IMR-90 (cell line): ENCODE measurements around the gene UBXN11. TPM values are rescaled to one million over a fixed set of nuclear protein-coding genes. Genes with fewer than 3 reads are reported as not detected.

ENCODE experiments used
- ATAC-seq: fragments of 200-7000 bp; cut with Tn5 transposase; 2 replicates; pipeline ENCODE4 v1.9.1; 2020; ENCODE audit warnings: low read depth, mild to moderate bottlenecking, moderate library complexity
- BruUV-seq: library from RNA; stranded (reverse); fragments of 400-500 nt; replicated peaks from 2 replicates; lab custom pipeline; 2021; lab: Mats Ljungman, UMichigan
- CTCF ChIA-PET: fragments of 300-600 bp; formaldehyde crosslinking; extraction: SDS; loops from one replicate; lab custom pipeline; 2021; ENCODE audit warnings: antibody characterized with exemption; lab: Yijun Ruan, JAX
- POLR2A ChIA-PET: fragments of 300-600 bp; sonication (Branson Sonifier 250); formaldehyde crosslinking; loops from one replicate; lab custom pipeline; 2022; ENCODE audit warnings: antibody characterized with exemption; ENCODE audit not compliant: unreplicated experiment; lab: Charles Lee
- DNase-seq: peaks from one replicate; pipeline ENCODE4 v3.0.0; 2013
- H2AFZ ChIP-seq: replicated peaks from 2 replicates; pipeline ENCODE3; 2013; ENCODE audit warnings: low read length, mild to moderate bottlenecking; ENCODE audit not compliant: poor library complexity
- H2AK5ac ChIP-seq: 2 replicates; pipeline ENCODE4 v1.6.1; 2013; ENCODE audit warnings: low read depth, low read length, inconsistent platforms
- H2AK9ac ChIP-seq: replicated peaks from 2 replicates; pipeline ENCODE3; 2013; ENCODE audit warnings: mild to moderate bottlenecking, low read depth, low read length, moderate library complexity; ENCODE audit not compliant: poor library complexity
- H2BK120ac ChIP-seq: 2 replicates; pipeline ENCODE4 v1.6.1; 2013; ENCODE audit warnings: low read depth, low read length, inconsistent platforms
- H2BK15ac ChIP-seq: 3 replicates; pipeline ENCODE4 v1.6.1; 2013; ENCODE audit warnings: low read depth, low read length, inconsistent platforms
- H2BK20ac ChIP-seq: 2 replicates; pipeline ENCODE4 v1.6.1; 2013; ENCODE audit warnings: low read depth, mild to moderate bottlenecking, inconsistent platforms, low read length, moderate library complexity
- H2BK5ac ChIP-seq: 2 replicates; pipeline ENCODE4 v1.6.1; 2013; ENCODE audit warnings: mild to moderate bottlenecking, low read depth, low read length, inconsistent platforms; ENCODE audit not compliant: poor library complexity, severe bottlenecking
- H3K14ac ChIP-seq: replicated peaks from 2 replicates; pipeline ENCODE4 v1.6.1; 2013; ENCODE audit warnings: low read depth, low read length, inconsistent platforms
- H3K18ac ChIP-seq: 2 replicates; pipeline ENCODE4 v1.6.1; 2013; ENCODE audit warnings: low read depth, low read length, control low read depth
- H3K23ac ChIP-seq: 2 replicates; pipeline ENCODE4 v1.6.1; 2013; ENCODE audit warnings: low read depth, low read length, inconsistent platforms
- H3K27ac ChIP-seq: 2 replicates; pipeline ENCODE4 v1.5.1; 2013; ENCODE audit warnings: mild to moderate bottlenecking, control low read depth, low read length; ENCODE audit not compliant: insufficient read depth
- H3K27me3 ChIP-seq: 2 replicates; pipeline ENCODE4 v1.6.1; 2013; ENCODE audit warnings: low read length; ENCODE audit not compliant: control insufficient read depth, insufficient read depth
- H3K36me3 ChIP-seq: 2 replicates; pipeline ENCODE4 v1.6.1; 2013; ENCODE audit warnings: low read length, mixed read lengths; ENCODE audit not compliant: control insufficient read depth, insufficient read depth
- H3K4ac ChIP-seq: 2 replicates; pipeline ENCODE4 v1.6.1; 2013; ENCODE audit warnings: low read depth, low read length, inconsistent platforms
- H3K4me1 ChIP-seq: 2 replicates; pipeline ENCODE4 v1.6.1; 2013; ENCODE audit warnings: low read length, mixed read lengths; ENCODE audit not compliant: control insufficient read depth, insufficient read depth
- H3K4me2 ChIP-seq: 2 replicates; pipeline ENCODE4 v1.6.1; 2013; ENCODE audit warnings: low read depth, mild to moderate bottlenecking, control low read depth, low read length, moderate library complexity
- H3K4me3 ChIP-seq: 2 replicates; pipeline ENCODE4 v1.5.1; 2013; ENCODE audit warnings: low read depth, mild to moderate bottlenecking, control low read depth, low read length, moderate library complexity; ENCODE audit not compliant: insufficient read depth
- H3K56ac ChIP-seq: 2 replicates; pipeline ENCODE4 v1.6.1; 2013; ENCODE audit warnings: low read length, inconsistent platforms; ENCODE audit not compliant: insufficient read depth; ENCODE audit errors: extremely low read depth
- H3K79me1 ChIP-seq, 2 experiments: 2 replicates each; pipeline ENCODE4 v1.6.1; 2013; ENCODE audit warnings: low read length in 2 of 2, inconsistent platforms in 1 of 2, low read depth in 1 of 2
- H3K9ac ChIP-seq: 2 replicates; pipeline ENCODE4 v1.6.1; 2013; ENCODE audit warnings: low read depth, low read length, control low read depth
- H3K9me1 ChIP-seq: 2 replicates; pipeline ENCODE4 v1.6.1; 2013; ENCODE audit warnings: low read length, inconsistent platforms; ENCODE audit not compliant: insufficient read depth
- H3K9me3 ChIP-seq: 2 replicates; pipeline ENCODE4 v1.6.1; 2013; ENCODE audit warnings: low read length; ENCODE audit not compliant: control insufficient read depth, insufficient read depth
- H4K20me1 ChIP-seq: 2 replicates; pipeline ENCODE4 v1.6.1; 2013; ENCODE audit warnings: low read length, inconsistent platforms; ENCODE audit not compliant: insufficient read depth
- H4K5ac ChIP-seq: 2 replicates; pipeline ENCODE4 v1.6.1; 2013; ENCODE audit warnings: mild to moderate bottlenecking, low read depth, low read length, control low read depth
- H4K8ac ChIP-seq, 2 experiments: 2 replicates each; pipeline ENCODE4 v1.6.1; 2013; ENCODE audit warnings: low read depth in 2 of 2, low read length in 2 of 2, control low read depth in 1 of 2, inconsistent platforms in 1 of 2
- H4K91ac ChIP-seq: 2 replicates; pipeline ENCODE4 v1.6.1; 2013; ENCODE audit warnings: low read depth, low read length, inconsistent platforms; ENCODE audit not compliant: insufficient read depth
- BHLHE40 ChIP-seq: fragments of 150-350 bp; IDR thresholded peaks from 2 replicates; pipeline ENCODE4 v1.6.1; 2016; ENCODE audit warnings: mild to moderate bottlenecking, low read depth, low read length
- CEBPB ChIP-seq: IDR thresholded peaks from 2 replicates; pipeline ENCODE4 v1.6.1; 2012; ENCODE audit warnings: low read depth, low read length, improper control_type of control experiment
- CHD1 ChIP-seq: IDR thresholded peaks from 2 replicates; pipeline ENCODE4 v1.6.1; 2012; ENCODE audit warnings: low read depth, low read length, improper control_type of control experiment
- MAFK ChIP-seq: IDR thresholded peaks from 2 replicates; pipeline ENCODE4 v1.6.1; 2012; ENCODE audit warnings: low read depth, low read length, improper control_type of control experiment
- MAZ ChIP-seq: IDR thresholded peaks from 2 replicates; pipeline ENCODE4 v1.6.1; 2012; ENCODE audit warnings: low read depth, mild to moderate bottlenecking, low read length, improper control_type of control experiment, moderate library complexity, borderline replicate concordance
- MXI1 ChIP-seq: IDR thresholded peaks from 2 replicates; pipeline ENCODE4 v1.6.1; 2012; ENCODE audit warnings: low read depth, mild to moderate bottlenecking, low read length, moderate library complexity, borderline replicate concordance
- NFE2L2 ChIP-seq: fragments of 150-350 bp; IDR thresholded peaks from 2 replicates; pipeline ENCODE4 v1.6.1; 2016; ENCODE audit warnings: low read depth, mild to moderate bottlenecking, low read length
- RAD21 ChIP-seq: IDR thresholded peaks from 2 replicates; pipeline ENCODE4 v1.6.1; 2012; ENCODE audit warnings: low read length, improper control_type of control experiment
- RCOR1 ChIP-seq: IDR thresholded peaks from 2 replicates; pipeline ENCODE4 v1.6.1; 2012; ENCODE audit warnings: mild to moderate bottlenecking, low read length, improper control_type of control experiment; ENCODE audit not compliant: insufficient replicate concordance
- SMC3 ChIP-seq: fragments of 150-350 bp; IDR thresholded peaks from 2 replicates; pipeline ENCODE4 v1.6.1; 2016; ENCODE audit warnings: low read depth, mild to moderate bottlenecking, antibody characterized with exemption, low read length, moderate library complexity
- whole genome bisulfite sequencing, 2 experiments: methylation state at CpG; one replicate each; pipeline versions ENCODE4 v1.1.5 to v1.1.7; 2013; ENCODE audit warnings: missing lambda C conversion rate in 2 of 2; ENCODE audit not compliant: insufficient read length in 1 of 2; ENCODE audit errors: extremely low coverage in 2 of 2; 5-methylcytosine and 5-hydroxymethylcytosine counted together
- dilution Hi-C: fragments of 300-500 bp; cut with HindIII; formaldehyde crosslinking; loops from one replicate; pipeline ENCODE4 v1.14.3; 2018; ENCODE audit warnings: low sequenced_read_pairs; ENCODE audit not compliant: unreplicated experiment
- in situ Hi-C: fragments of 300-500 bp; cut with MboI; formaldehyde crosslinking; loops from 3 replicates; pipeline ENCODE4 v1.14.3; 2019; ENCODE audit warnings: low sequenced_read_pairs, inconsistent platforms, mixed read lengths
- intact Hi-C: fragments of 100-400 bp; cut with micrococcal nuclease; formaldehyde crosslinking; loops from 2 replicates; pipeline ENCODE4 v1.10.0; 2022
- polyA plus RNA-seq, 3 experiments: library from polyadenylated mRNA; depleted of rRNA; stranded (reverse); fragments of >200 nt; gene quantifications; 2 replicates each; pipeline ENCODE4 v1.2.3, GENCODE V29; 2012; ENCODE audit warnings: low replicate concordance in 1 of 3
- total RNA-seq: library from RNA; depleted of rRNA; stranded (reverse); fragments of >200 nt; gene quantifications from 2 replicates; pipeline ENCODE4 v1.2.3, GENCODE V29; 2012
- TF ChIP-seq, protein P1 (sequence below): conservative IDR thresholded peaks from 2 replicates; pipeline ENCODE4 v1.5.1; 2012; ENCODE audit warnings: mild to moderate bottlenecking, low read depth, low read length, improper control_type of control experiment
- TF ChIP-seq, protein P2 (sequence below): fragments of 150-350 bp; IDR thresholded peaks from 2 replicates; pipeline ENCODE4 v1.6.1; 2017; ENCODE audit warnings: mild to moderate bottlenecking, antibody characterized with exemption, low read length, low read depth

UBXN11 gene
- total and polyA plus RNA-seq, 2 of the 4 experiments (the other 2 are of a cell fraction): 5.2 to 17.0 TPM

DNA sequence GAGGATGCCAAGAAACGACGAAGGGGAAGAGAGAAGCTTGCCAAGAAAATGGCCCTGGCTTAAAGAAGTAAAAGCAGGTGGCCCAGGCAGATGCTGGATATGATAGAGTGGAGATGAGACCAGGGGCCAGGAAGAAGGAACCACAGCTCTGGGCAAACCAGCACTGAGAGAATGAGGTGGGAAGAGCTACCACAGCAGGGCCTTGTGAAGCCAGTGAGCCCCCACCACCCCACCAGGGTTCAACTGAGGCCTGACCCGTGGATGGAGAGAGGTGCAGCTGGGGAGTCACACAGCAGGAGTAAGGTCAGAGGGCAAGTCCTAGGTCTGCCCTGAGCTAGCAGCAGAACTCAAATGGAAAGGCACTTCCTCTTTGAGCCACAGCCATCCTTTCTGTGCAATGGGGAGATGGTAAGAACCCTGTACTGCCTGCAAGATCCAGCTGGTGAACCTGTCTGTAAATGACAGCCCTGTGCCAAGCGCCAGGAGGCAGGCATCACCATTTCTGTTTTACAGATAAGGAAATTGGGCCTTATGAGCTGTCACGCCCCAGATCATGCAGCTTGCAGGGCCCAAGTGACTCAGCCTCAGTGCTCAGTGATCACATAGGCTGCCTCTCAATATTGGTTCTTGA lies 18.0 kb downstream of the UBXN11 start:
- Histone ChIP-seq H3K9me3 (no peaks in the 10 kb centered on the region), H4K20me1 (peaks cover 4% of the 10 kb centered on the region), H4K5ac (no peak overlapping the region), H4K8ac (no peak overlapping the region; a peak in 1 of 4 replicates), H3K4me1 (peaks cover 18% of the 10 kb centered on the region), H2BK15ac (no peak overlapping the region; the same call in 2 of the 3 replicates), H3K79me1 (peaks cover 5 to 35% of the 10 kb centered on the region in 2 experiments), H3K4me3 (no peak overlapping the region), H2BK5ac (no peak overlapping the region), H3K4ac (no peak overlapping the region), H3K27me3 (no peaks in the 10 kb centered on the region), H2AK5ac (peak overlapping the region; percentile 11; the same call in 1 of the 2 replicates), H2BK120ac (no peak overlapping the region), H3K18ac (no peak overlapping the region), H3K14ac (no peak overlapping the region), H3K23ac (no peak overlapping the region), H3K9ac (no peak overlapping the region), H3K36me3 (no peaks in the 10 kb centered on the region), H3K27ac (no peak overlapping the region), H3K56ac (no peak overlapping the region), H3K9me1 (peaks cover 19% of the 10 kb centered on the region), H2BK20ac (no peak overlapping the region), H2AFZ (no peak overlapping the region), H2AK9ac (no peak overlapping the region), H4K91ac (no peak overlapping the region), H3K4me2 (no peak overlapping the region)
- dilution Hi-C loops: no loop called here
- DNase-seq: peak; percentile 30
- ATAC-seq: no peak
- BruUV-seq: no TSS peak
- intact Hi-C loops: no loop called here
- in situ Hi-C loops: no loop called here
- 74% methylated on average over 4 of the region's 5 CpGs; no CpG with 5 or more reads in 1 of the 2 experiments for WGBS, 2 experiments
- ChIA-PET POLR2A (no interaction called here), CTCF (no interaction called here)
- no peak for TF ChIP-seq CHD1
- TF ChIP-seq RAD21: no peak
- TF ChIP-seq MAZ: no peak
- no peak for TF ChIP-seq NFE2L2
- no peak for TF ChIP-seq CEBPB
- no peak for TF ChIP-seq SMC3
- no peak for TF ChIP-seq MXI1
- TF ChIP-seq, protein P1, sequence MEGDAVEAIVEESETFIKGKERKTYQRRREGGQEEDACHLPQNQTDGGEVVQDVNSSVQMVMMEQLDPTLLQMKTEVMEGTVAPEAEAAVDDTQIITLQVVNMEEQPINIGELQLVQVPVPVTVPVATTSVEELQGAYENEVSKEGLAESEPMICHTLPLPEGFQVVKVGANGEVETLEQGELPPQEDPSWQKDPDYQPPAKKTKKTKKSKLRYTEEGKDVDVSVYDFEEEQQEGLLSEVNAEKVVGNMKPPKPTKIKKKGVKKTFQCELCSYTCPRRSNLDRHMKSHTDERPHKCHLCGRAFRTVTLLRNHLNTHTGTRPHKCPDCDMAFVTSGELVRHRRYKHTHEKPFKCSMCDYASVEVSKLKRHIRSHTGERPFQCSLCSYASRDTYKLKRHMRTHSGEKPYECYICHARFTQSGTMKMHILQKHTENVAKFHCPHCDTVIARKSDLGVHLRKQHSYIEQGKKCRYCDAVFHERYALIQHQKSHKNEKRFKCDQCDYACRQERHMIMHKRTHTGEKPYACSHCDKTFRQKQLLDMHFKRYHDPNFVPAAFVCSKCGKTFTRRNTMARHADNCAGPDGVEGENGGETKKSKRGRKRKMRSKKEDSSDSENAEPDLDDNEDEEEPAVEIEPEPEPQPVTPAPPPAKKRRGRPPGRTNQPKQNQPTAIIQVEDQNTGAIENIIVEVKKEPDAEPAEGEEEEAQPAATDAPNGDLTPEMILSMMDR: no peak
- no peak for TF ChIP-seq MAFK
- TF ChIP-seq RCOR1: no peak
- TF ChIP-seq, protein P2, sequence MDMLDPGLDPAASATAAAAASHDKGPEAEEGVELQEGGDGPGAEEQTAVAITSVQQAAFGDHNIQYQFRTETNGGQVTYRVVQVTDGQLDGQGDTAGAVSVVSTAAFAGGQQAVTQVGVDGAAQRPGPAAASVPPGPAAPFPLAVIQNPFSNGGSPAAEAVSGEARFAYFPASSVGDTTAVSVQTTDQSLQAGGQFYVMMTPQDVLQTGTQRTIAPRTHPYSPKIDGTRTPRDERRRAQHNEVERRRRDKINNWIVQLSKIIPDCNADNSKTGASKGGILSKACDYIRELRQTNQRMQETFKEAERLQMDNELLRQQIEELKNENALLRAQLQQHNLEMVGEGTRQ: no peak
- TF ChIP-seq BHLHE40: no peak
